ENCODE measurements around the gene MT1M. TPM values are rescaled to one million over a fixed set of nuclear protein-coding genes. Genes with fewer than 3 reads are reported as not detected.

MT1M gene
- polyA plus RNA-seq, 5 donors: 0.70 to 1.2 (median 0.87) TPM

GRCh38 chr16:56626685-56627084, 5.8 kb upstream of the MT1M start:
- DNase-seq: no peak

- no peak for DNase-seq
These were observed 3.7 kb upstream of the MT1M start for GRCh38 chr16:56628486-56629350.

GRCh38 chr16:56629531-56629930, 2.9 kb upstream of the MT1M start:
- no peak for DNase-seq

GRCh38 chr16:56630134-56630533, 2.3 kb upstream of the MT1M start:
- DNase-seq: no peak

GRCh38 chr16:56631197-56631596, 1.3 kb upstream of the MT1M start:
- no peak for DNase-seq

- DNase-seq: no peak
These were observed 665 bp upstream of the MT1M start for GRCh38 chr16:56631832-56632155.

GRCh38 chr16:56632848-56633365, 448 bp downstream of the MT1M start:
- DNase-seq: no peak

GRCh38 chr16:56633535-56633934, 1.1 kb downstream of the MT1M start:
- DNase-seq: no peak

GRCh38 chr16:56634715-56635440, 2.4 kb downstream of the MT1M start:
- DNase-seq: no peak

GRCh38 chr16:56635441-56635967, 3.0 kb downstream of the MT1M start:
- no peak for DNase-seq

- no peak for DNase-seq
These were observed 4.4 kb downstream of the MT1M start for GRCh38 chr16:56636616-56637413.

- no peak for DNase-seq
These were observed 5.6 kb downstream of the MT1M start, which contains the start of gene MT1A for GRCh38 chr16:56637814-56638750. Gene MT1A (plus strand): TSS chr16:56638666. CDS start chr16:56638739, 73 bp downstream.

GRCh38 chr16:56639045-56639444, 6.6 kb downstream of the MT1M start:
- no peak for DNase-seq

- DNase-seq: no peak
These were observed 7.6 kb downstream of the MT1M start for GRCh38 chr16:56640076-56640475.

GRCh38 chr16:56641166-56641565, 8.7 kb downstream of the MT1M start:
- DNase-seq: no peak

- no peak for DNase-seq
These were observed 10.8 kb downstream of the MT1M start for GRCh38 chr16:56643080-56643778.

GRCh38 chr16:56643833-56644232, 11.4 kb downstream of the MT1M start:
- DNase-seq: no peak

- DNase-seq: no peak
These were observed 12.9 kb downstream of the MT1M start for GRCh38 chr16:56645311-56645710.

GRCh38 chr16:56645838-56646237, 13.4 kb downstream of the MT1M start:
- no peak for DNase-seq

All from right lung (tissue), 5 donors.